Measurements from ENCODE around the gene LDLRAD4.

Gene LDLRAD4

DNA sequence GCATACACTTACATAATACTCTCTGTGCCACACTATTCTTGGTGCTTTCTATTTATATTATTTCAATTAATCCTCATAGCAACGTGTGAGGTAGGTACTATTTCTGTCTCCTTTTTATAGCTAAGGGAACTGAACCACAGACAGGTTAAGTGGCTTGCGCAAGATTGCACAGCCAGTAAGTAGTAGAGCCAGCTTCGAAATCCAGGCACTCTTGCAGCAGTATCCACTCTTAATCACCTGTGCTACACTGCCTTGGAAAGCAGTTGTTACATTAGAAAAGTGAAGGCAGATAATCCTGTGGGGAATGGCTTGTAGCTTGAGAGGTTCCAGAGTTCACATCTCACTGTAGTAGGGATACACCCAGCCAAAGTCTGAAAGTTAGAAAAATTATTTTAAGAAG lies 198.3 kb downstream of the LDLRAD4 start:
- DNase-seq, result no peak

DNA sequence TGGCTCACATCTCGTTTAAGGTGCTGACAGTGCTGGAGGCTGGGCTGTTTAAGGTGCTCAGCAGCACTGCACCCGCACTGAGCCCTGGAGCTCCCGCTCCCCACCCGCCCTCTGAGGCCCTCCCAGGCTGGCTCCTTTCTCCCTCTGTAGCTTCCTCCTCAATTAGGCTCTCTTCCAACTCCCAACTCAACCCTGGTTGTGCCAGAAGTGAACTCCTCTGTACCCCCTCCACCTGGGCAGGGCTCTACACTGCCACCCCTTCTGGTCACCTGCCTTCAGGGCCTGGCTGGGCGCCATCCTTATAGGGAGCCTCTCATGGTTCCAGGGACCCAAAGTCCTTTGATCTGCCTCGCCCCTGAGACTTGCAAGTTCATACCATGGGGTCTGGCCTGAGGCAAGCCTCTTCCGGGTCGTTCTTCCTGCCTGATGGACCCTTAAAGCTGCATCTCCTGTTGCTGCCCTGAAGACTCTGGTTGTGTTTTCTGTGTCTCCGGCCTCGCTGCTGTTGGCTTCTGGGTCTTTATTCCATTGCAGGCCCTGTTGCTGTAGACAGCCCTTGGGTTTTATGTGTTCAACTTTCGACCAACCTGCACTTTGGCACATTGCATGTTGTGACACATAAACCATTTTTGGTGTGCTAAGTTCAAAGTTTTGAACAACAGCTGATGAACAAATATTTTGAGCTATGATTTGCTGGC lies 199.6 kb downstream of the LDLRAD4 start:
- no peak for DNase-seq

DNA sequence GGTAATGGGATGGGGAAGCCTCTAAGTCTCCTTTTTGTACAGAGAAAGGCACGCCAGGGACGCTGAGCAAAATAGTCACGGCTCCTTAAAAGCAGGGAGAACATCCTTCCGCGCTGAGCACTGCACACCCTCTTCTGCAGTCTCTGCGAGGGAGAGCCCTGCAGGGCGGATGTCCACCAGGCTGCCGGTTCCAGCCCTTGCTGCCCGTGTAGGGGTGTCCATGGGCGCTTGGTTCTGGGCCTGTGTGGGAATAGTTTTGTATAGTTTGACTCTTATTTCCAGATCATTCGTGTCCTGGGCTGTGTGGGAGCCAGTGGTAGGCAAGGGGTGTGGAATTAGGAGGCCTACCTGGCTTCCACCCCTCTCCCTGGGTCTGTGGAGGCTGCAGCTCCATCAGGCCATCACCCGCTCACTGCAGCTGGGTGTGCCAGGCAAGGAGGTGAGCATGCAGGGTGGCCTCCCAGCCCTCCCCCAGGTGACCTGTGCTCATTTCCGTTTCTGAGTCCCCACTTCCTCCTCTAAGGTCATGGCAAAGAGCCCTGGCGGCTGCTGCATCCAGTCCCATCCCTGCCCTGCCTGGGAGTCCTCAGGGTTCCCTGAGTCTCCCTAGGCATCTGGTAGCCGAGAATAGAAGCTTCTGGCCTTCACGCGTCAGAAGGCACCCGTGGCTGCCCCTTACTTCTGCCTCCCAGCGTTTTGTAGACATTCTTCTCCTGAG lies 202.6 kb downstream of the LDLRAD4 start:
- DNase-seq, result no peak

DNA sequence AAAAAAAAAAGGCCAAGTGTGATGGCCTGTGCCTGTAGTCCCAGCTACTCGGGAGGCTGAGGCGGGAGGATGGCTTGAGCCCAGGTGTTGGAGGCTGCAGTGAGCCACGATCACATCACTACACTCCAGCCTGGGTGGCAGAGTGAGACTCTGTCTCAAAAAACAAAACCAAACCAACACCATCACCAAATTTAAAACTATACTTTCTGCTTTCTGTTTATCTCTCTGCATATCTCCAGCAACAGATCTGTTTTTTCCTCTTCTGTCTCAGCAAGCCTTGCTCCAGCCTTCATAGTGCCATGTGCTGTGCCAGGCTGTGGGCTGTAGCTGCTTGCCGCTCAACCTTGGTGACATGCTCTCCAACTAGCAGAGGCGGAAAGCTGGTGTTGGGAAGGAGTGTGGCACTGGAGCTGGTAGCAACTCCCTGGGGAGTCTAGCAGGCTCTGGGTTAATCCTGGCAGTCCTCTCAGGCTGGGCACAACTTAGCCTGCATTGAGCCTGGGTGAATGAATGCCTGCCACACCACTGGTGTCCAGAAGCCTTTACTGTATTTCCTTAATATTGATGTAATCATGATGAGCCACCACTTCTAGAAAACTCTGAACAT lies 204.1 kb downstream of the LDLRAD4 start:
- no peak for DNase-seq

DNA sequence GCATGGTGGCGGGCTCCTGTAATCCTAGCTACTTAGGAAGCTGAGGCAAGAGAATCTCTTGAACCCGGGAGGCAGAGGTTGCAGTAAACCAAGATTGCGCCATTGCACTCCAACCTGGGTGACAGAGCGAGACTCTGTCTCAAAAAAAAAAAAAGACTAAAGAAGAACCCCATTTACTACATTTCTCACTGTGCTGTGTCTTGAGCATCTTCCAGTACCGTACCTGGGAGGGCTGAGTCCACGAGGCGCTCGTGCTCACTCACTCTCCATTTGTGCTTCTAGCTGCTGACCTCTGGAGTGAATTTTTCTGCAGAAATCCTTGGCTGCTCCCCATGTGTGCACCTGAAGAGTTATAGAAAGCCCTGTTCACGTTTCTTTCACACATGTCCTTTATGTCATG lies 204.8 kb downstream of the LDLRAD4 start:
- no peak for DNase-seq

DNA sequence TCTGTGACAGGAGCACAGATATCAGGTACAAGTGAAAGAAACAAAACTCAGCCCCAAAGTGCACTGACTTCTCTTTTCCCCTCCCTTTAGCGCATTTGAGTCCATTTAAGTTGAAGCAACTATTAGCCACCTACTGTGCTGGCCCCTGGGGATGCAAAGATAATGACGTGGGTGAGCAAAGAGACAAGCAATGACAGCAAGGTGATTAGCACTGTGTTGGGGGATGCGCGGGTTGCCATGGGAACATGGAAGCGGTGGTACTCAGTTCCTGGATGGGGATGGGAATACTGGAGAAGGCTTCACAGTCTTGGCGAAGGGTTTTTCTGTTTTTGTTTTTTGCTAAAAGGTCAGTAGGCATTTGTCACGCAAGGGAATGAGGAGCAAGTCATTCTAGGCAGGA lies 205.8 kb downstream of the LDLRAD4 start:
- DNase-seq, result no peak

DNA sequence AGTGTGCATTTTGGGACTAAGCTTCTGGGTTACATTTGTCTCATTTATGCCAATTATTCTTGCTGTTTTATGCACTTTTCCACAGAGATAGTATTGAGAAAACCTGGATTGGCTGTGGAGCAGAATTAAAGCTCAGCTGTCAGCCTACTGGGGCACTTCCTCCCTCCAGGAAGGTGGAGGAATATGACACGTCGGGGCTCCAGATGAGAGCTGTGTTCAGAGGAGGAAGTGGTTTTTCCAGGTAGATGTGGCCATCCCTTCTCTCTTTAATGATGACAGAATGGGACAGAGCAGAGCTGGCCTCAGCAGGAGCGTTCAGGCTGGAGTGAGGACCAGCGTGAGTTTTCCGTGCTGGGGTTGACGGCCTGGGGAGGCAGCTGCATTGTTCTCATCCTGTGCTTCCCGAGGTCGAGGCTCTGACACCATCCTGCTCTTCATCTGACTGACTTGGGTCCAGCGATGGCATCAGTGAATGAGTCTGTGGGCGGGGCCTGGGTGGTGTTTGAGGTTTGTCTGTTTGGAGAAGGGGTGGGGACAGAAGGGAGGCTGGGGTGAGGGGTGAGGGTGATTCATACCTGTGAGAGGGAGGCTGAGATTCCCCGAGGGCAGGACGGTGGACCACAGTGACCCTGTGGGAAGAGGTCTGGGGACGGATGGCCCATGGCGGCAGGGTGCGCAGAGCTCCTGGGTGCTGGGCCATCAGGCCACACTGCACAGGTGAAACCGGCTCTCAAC lies 207.0 kb downstream of the LDLRAD4 start:
- no peak for DNase-seq

DNA sequence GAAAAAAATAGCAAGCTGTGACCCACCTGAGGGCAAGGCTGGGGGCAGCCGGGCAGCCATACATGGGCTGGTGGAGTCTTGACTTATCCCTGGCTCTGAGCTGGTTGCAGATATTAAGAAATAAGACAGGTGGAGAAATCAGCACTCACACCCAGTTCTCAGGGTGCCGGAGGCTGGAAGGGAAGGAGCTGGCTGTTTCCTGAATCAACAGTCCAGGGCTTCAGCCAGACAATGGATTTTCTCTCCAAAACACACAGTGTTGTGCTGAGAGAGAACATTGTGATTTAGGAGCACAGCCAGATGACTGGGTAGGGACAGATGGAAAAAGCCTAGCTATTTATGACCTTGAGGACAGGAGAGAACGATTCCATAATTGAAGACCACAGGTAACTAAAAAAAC lies 208.8 kb downstream of the LDLRAD4 start:
- DNase-seq, result no peak

DNA sequence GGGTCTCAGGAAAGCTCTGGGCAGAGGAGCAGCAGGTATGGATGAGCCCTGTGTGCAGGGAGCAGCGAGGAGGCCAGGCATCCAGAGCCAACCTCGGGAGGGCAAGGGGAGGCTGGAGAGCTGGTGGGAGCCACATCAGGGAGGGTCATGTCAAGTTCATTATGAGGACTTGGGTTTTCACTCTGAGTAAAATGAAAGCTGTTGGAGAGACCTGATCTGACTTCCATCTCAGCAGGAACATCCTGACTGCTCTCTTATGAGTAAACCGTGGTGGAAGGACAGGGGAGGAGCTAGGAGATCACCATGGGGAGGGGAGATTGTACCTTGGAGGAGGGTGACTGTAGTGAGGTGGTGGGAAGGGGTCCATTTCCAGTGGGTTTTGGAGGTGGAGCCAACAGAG lies 209.8 kb downstream of the LDLRAD4 start:
- DNase-seq, result no peak

DNA sequence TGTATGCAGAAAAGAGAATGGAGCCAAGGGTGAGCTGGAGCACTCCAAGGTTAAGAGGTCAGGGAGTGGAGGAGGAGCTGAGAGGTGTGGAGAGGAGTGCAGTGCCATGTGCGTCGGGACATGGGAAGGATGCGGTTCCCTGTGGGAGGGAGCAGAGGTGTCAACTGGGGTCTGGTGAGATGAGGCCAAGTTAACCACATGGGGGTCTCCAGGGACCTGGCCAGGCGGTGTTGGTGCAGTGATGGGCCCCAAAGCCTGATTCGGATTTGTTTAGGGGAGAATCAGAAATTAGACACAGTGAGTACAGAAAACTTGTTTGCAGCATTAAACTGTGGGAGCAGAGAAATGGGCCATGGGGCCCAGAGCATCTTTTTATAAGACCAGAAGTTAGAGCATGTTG lies 210.5 kb downstream of the LDLRAD4 start:
- no peak for DNase-seq

DNA sequence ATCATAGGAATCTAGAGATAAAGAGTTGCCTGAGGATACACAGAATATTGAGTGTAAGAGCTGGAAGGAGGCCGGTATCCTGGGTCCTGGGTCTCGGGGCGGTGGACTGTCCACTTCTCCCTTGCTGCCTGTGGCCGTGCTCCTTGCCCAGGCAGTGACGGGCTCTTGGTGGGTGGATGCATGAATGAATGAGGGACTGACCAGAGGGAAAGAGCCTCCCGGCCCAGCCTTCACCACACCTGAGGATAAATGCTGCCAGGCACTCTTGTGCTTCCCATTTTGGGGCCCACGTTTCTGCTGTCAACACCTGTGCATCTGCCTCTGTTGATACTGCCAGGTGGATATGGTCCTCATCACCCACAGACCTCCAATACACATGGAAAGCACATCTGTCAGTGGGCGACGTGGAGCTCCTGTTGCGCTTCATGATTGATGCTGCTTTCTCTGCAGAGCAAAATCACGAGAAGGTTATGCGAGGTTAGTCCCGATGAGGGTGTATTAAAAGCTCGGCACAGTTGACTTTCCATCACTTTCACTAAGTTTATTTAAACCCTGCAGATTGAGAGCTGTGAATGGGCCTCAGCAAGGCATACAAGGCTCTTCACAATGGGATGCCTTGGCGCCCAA lies 211.4 kb downstream of the LDLRAD4 start:
- DNase-seq, result no peak

DNA sequence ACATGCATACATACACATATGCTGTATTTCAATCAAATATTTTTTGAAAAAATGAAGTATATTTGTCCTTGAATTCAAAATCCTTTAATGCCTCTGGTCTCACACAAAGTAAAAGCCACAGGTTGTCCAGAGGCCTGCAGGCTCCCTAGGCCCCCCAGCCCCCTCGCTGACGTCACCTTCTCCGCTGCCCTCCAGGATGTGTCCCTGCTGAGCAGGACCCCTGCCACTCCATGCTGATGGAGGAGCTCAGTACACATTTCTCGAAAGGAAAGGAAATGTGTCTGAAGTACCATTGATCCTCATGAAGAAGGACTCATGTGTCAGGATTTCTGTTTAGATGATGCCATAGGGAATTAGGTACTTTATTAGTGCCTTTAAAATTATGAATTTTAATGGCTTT lies 212.1 kb downstream of the LDLRAD4 start:
- no peak for DNase-seq

DNA sequence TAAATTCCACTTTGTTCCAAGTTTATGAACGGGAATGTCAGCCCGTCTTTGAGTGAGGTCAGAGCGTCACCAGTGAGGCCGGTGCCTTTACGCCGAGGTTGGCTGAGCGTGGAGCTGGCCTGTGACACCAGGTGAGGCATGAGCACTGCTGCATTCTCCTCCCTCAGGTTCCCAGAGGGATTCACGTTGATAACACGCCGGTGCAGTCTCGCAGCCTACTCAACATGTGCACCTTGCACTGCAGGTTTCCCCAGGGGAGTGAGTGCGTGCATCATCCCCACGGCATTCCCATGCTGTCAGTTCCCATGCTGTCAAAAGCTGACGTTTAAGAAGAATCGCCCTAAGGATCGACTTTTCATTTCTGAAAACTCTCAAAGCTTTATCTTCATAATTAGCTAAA lies 213.3 kb downstream of the LDLRAD4 start:
- no peak for DNase-seq

DNA sequence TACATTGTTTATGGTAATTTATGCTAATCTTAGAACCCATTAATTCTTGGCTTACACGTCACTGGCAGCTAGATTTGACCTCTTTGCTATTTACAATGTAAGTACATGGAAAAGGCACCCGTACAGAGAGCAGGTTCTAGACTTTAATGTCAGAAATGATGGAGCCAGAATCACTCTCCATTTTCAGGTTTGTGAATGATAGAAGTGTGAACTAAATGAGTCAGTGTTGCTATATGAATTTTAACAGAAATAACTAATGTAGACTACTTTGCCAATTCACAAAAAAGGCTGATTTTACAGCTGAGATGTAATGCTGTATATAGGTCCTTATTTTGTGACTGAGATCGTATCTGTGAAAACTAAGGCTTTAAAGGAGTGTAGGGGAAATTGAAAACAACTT lies 214.6 kb downstream of the LDLRAD4 start:
- no peak for DNase-seq

DNA sequence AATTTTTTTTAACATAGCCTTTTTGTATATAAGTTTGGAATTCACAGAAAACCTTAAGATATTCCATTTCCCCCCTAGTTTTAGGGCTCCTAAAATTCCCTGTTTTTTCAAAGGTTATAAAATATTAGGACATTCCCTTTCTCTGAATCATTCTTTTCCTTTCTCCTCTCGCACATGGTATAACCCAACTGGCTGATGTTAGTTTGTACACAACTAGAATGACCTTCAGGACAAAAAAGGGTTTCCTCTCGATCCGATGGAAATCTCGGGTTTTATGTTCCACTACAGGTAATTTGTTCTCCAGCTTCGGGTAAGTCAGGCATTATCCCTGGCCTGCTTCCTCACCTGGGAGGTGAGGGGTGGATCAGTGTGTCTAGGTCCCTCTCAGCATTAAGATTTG lies 215.1 kb downstream of the LDLRAD4 start:
- DNase-seq, result no peak

DNA sequence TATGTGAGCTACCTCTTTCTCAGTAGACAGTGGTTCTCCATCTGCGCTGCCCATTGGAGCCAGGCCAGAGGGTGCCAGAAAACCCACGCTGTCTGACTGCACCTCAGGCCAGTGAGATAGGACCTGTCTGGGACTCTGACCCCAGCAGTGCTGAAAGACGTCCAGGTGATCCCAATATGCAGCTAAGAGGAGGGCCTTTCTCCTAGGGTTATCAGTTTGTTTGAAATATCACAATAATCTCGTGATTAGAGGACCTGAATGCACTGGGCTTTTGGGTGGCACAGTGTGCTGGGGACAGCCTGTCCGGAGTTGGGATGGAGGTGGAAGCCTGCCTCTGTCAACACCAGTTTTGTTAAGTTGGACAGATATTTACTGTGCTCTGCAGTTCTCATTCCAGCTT lies 216.3 kb downstream of the LDLRAD4 start:
- no peak for DNase-seq

DNA sequence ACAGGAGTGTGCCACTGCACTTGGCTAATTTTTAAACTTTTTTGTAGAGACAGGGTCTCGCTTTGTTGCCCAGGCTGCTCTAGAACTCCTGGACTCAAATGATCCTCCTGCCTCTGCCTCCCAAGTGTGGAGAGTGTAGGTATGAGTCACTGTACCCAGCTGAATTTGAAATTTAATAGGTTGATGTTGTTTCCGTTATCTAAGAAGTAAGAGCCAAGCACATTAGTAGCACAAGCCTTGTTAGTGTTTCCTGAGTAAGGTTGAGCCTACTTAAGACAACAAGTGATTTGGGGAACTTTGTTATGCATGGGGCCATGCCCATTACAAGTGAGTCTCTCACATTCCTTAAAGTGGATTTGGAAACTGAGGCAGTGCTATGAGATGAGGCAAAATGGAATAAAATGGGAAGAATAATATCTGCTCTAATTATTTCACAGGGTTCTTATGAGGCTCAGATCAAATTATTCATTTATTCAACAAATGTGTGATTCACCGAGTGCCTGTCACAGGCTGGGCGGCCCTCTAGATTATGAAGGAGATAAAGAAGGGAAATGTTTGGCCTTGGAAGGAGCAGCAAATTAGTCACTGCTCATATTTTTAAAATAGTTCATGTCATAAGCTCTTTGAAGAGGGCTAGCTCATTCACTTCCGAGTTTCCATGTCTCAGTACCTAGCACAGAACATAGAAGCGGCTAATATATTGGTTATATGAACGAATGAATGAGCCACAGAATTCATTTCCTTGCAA lies 217.2 kb downstream of the LDLRAD4 start:
- no peak for DNase-seq

DNA sequence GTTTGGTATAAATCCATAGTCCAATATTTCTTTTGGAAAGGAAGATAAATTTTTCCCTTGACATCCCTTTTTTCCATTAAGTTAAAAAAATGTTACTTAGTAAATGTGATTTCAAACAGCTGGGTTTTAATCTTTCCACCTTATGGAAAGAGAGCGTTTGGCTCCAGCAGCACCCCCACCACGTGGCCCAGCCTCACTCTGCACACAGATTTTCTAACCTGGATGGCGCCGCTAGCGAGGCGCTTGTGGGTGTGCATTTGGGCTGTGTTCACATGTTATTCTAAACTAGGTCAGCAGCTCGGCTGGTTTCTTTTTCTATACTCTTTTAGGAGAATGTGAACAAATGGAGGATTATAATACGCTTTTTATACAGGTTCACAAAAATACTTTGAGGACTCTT lies 218.0 kb downstream of the LDLRAD4 start:
- DNase-seq, result no peak

DNA sequence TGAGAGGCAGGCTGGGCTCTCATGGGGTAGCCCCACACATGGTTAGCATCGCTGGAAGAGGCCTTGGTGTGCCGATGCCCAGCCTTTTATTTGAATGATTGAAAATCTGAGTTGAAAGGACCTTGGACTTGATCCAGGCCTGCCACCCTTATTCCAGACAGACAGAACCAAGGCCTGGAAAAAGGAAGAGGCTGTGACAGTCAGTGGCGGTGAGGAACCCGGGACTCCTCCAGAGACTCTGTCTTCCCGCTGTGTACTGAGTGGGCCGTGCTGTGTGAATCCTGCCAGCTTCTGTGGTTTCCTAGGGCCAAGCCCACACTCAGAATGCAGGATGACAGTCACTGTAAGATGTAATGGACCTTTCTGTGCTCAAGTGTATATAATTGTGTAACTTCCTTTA lies 218.5 kb downstream of the LDLRAD4 start:
- DNase-seq, result no peak

DNA sequence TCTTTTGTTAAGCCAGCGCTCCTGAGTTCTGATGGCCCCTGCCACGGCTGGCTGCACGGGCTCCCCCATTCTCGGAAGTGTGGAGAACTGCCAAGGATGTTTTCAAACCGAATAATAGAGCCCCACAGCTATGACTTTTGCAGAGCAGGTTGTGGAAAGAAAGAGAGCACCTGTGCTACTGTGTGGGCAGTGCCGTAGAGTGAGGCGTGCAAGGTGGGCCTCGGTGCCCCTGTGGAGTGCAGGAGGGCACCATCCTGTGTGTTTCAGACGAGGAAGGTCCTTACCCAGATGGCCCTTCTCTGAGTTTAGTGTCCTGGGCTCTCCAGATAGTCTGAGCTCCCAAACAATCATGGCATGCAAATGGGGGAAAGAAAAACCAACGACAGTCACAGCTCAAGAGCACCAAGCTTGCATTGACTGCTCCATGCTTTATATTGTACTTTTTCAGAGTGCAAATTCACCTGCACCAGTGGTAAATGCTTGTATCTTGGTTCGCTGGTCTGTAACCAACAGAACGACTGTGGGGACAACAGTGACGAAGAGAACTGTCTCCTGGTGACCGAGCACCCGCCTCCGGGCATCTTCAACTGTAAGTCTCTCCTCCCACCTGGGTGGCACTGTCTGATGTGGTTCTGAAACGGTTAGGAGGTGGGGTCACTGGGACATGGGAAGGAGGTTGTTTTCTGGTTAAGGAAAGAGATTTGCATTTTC lies 219.4 kb downstream of the LDLRAD4 start:
- DNase-seq, result no peak

DNA sequence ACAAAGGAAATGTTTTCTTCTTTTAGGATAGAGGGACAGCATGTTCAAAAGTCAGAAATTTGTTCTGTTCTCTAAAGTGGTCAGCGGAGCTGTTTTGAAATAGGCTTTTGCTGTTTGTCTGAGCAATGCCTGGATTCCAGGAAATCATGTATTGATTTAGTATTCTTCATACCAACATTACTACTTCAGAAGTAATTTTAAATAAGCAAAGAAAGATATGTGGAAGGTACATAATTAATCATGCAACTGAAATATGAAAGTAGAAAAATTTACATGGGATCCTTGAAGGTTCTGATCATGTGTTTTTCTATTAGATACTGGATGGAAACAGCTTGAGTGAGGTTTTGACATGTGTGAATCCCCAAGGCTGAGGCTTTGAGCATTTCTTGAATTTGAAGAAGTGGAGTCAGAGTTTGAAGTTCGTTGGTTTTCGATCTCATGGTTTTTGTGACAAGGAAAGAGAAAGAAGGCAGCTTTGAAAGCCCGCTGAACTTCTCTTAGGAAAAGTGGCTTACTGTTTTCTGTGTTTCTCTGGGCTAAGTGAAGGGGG lies 220.0 kb downstream of the LDLRAD4 start:
- DNase-seq, result no peak

DNA sequence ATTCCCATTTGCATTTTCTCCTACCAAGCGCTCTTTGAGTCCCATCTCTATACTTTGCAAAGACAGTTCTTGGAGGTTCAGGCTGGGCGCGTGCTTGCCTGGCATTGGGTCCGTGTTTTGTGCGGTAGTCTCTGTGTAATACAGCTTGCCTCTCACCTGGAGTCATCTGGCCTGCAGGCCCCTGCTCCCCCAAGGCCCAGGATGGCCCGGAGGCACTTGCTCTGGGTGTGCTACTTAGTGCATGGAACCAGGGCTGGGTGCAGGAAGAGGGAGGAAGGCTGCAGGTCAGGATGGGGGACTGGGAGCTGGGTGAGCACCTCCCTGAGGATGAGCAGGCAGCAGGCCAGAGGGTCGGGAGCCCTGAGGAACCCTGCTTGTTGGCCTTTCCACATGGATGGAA lies 220.9 kb downstream of the LDLRAD4 start:
- DNase-seq, result no peak
